ENCODE measurements around the gene BACH1. TPM values are rescaled to one million over a fixed set of nuclear protein-coding genes. Genes with fewer than 3 reads are reported as not detected.

Gene BACH1
- total RNA-seq, 1 experiment from 2014 or later: 47.3 TPM

GRCh38 chr21:29313662-29314408, 15.1 kb downstream of the BACH1 start:
- H3K4me3 ChIP-seq: no peak overlapping the region
- peaks cover 14% of the 10 kb centered on the region for H3K36me3 ChIP-seq
- no peak overlapping the region for H3K27ac ChIP-seq
- H3K9me3 ChIP-seq (replicated peaks): no peaks in the 10 kb centered on the region
- peaks cover 4% of the 10 kb centered on the region; the same call in 1 of the 2 replicates for H3K4me1 ChIP-seq (replicated peaks)
- no peak for DNase-seq (ENCODE audit: low read depth in 1 of 2, low spot score in 2 of 2)
- no peaks in the 10 kb centered on the region for H3K27me3 ChIP-seq (replicated peaks)

- Histone ChIP-seq H3K27me3 (replicated peaks) (no peaks in the 10 kb centered on the region), H3K27ac (no peak overlapping the region), H3K36me3 (peaks cover 14% of the 10 kb centered on the region), H3K4me3 (no peak overlapping the region), H3K4me1 (replicated peaks) (peaks cover 4% of the 10 kb centered on the region; the same call in 1 of the 2 replicates), H3K9me3 (replicated peaks) (no peaks in the 10 kb centered on the region)
- no peak for DNase-seq (ENCODE audit: low read depth in 1 of 2, low spot score in 2 of 2)
Observed at GRCh38 chr21:29315131-29315749, 16.5 kb downstream of the BACH1 start.

GRCh38 chr21:29316029-29316742, 17.5 kb downstream of the BACH1 start:
- peaks cover 11% of the 10 kb centered on the region for H3K36me3 ChIP-seq
- peaks cover 4% of the 10 kb centered on the region; the same call in 1 of the 2 replicates for H3K4me1 ChIP-seq (replicated peaks)
- DNase-seq (ENCODE audit: low read depth in 1 of 2, low spot score in 2 of 2): no peak
- H3K27ac ChIP-seq: no peak overlapping the region
- no peaks in the 10 kb centered on the region for H3K27me3 ChIP-seq (replicated peaks)
- H3K9me3 ChIP-seq (replicated peaks): no peaks in the 10 kb centered on the region
- H3K4me3 ChIP-seq: no peak overlapping the region

- Histone ChIP-seq H3K9me3 (replicated peaks) (no peaks in the 10 kb centered on the region), H3K36me3 (peaks cover 17% of the 10 kb centered on the region), H3K4me3 (no peak overlapping the region), H3K4me1 (replicated peaks) (peaks cover 4% of the 10 kb centered on the region; the same call in 1 of the 2 replicates), H3K27ac (no peak overlapping the region), H3K27me3 (replicated peaks) (no peaks in the 10 kb centered on the region)
- DNase-seq (ENCODE audit: low read depth in 1 of 2, low spot score in 2 of 2): no peak
Observed at GRCh38 chr21:29316806-29317205, 18.1 kb downstream of the BACH1 start.

GRCh38 chr21:29318354-29318753, 19.6 kb downstream of the BACH1 start:
- H3K4me1 ChIP-seq (replicated peaks): peaks cover 4% of the 10 kb centered on the region; the same call in 1 of the 2 replicates
- no peak for DNase-seq (ENCODE audit: low read depth in 1 of 2, low spot score in 2 of 2)
- no peak overlapping the region for H3K27ac ChIP-seq
- H3K4me3 ChIP-seq: no peak overlapping the region
- no peaks in the 10 kb centered on the region for H3K9me3 ChIP-seq (replicated peaks)
- H3K36me3 ChIP-seq: peaks cover 28% of the 10 kb centered on the region
- H3K27me3 ChIP-seq (replicated peaks): no peaks in the 10 kb centered on the region

- H3K4me3 ChIP-seq: no peak overlapping the region
- no peaks in the 10 kb centered on the region for H3K27me3 ChIP-seq (replicated peaks)
Observed at GRCh38 chr21:29320031-29320430, 21.3 kb downstream of the BACH1 start.

GRCh38 chr21:29321217-29321616, 22.5 kb downstream of the BACH1 start:
- Histone ChIP-seq H3K27ac (no peak overlapping the region), H3K36me3 (peaks cover 46% of the 10 kb centered on the region), H3K9me3 (replicated peaks) (no peaks in the 10 kb centered on the region), H3K4me1 (replicated peaks) (no peaks in the 10 kb centered on the region), H3K4me3 (no peak overlapping the region), H3K27me3 (replicated peaks) (no peaks in the 10 kb centered on the region)
- DNase-seq (ENCODE audit: low read depth in 1 of 2, low spot score in 2 of 2): no peak

More at GRCh38 chr21:29320031-29320430, 21.3 kb downstream of the BACH1 start:
- H3K4me1 ChIP-seq (replicated peaks): no peaks in the 10 kb centered on the region
- H3K36me3 ChIP-seq: peaks cover 37% of the 10 kb centered on the region
- no peak overlapping the region for H3K27ac ChIP-seq
- no peaks in the 10 kb centered on the region for H3K9me3 ChIP-seq (replicated peaks)
- DNase-seq (ENCODE audit: low read depth in 1 of 2, low spot score in 2 of 2): no peak

GRCh38 chr21:29321932-29322928, 23.5 kb downstream of the BACH1 start:
- Histone ChIP-seq H3K27me3 (replicated peaks) (no peaks in the 10 kb centered on the region), H3K36me3 (peaks cover 54% of the 10 kb centered on the region), H3K4me3 (no peak overlapping the region), H3K27ac (no peak overlapping the region), H3K9me3 (replicated peaks) (no peaks in the 10 kb centered on the region), H3K4me1 (replicated peaks) (no peaks in the 10 kb centered on the region)
- DNase-seq (ENCODE audit: low read depth in 1 of 2, low spot score in 2 of 2): no peak

- Histone ChIP-seq H3K4me1 (replicated peaks) (no peaks in the 10 kb centered on the region), H3K27ac (no peak overlapping the region)
Observed at GRCh38 chr21:29323189-29323588, 24.5 kb downstream of the BACH1 start.

GRCh38 chr21:29326914-29327554, 28.3 kb downstream of the BACH1 start:
- H3K4me1 ChIP-seq (replicated peaks): peaks cover 8% of the 10 kb centered on the region
- no peak overlapping the region for H3K27ac ChIP-seq
- DNase-seq (ENCODE audit: low read depth in 1 of 2, low spot score in 2 of 2): no peak
- H3K27me3 ChIP-seq (replicated peaks): no peaks in the 10 kb centered on the region
- peaks cover 76% of the 10 kb centered on the region for H3K36me3 ChIP-seq
- H3K9me3 ChIP-seq (replicated peaks): no peaks in the 10 kb centered on the region
- H3K4me3 ChIP-seq: no peak overlapping the region

More at GRCh38 chr21:29323189-29323588, 24.5 kb downstream of the BACH1 start:
- Histone ChIP-seq H3K9me3 (replicated peaks) (no peaks in the 10 kb centered on the region), H3K27me3 (replicated peaks) (no peaks in the 10 kb centered on the region), H3K4me3 (no peak overlapping the region), H3K36me3 (peaks cover 62% of the 10 kb centered on the region)
- DNase-seq (ENCODE audit: low read depth in 1 of 2, low spot score in 2 of 2): no peak

- DNase-seq (ENCODE audit: low read depth in 1 of 2, low spot score in 2 of 2): no peak
- Histone ChIP-seq H3K27me3 (replicated peaks) (no peaks in the 10 kb centered on the region), H3K36me3 (peaks cover 64% of the 10 kb centered on the region), H3K27ac (no peak overlapping the region), H3K9me3 (replicated peaks) (no peaks in the 10 kb centered on the region), H3K4me1 (replicated peaks) (peaks cover 26% of the 10 kb centered on the region), H3K4me3 (no peak overlapping the region)
Observed at GRCh38 chr21:29329406-29329805, 30.7 kb downstream of the BACH1 start.

GRCh38 chr21:29330797-29331196, 32.1 kb downstream of the BACH1 start:
- H3K4me1 ChIP-seq (replicated peaks): peaks cover 40% of the 10 kb centered on the region
- no peak overlapping the region for H3K4me3 ChIP-seq
- DNase-seq (ENCODE audit: low read depth in 1 of 2, low spot score in 2 of 2): no peak
- H3K27ac ChIP-seq: no peak overlapping the region
- H3K36me3 ChIP-seq: peaks cover 63% of the 10 kb centered on the region
- H3K9me3 ChIP-seq (replicated peaks): no peaks in the 10 kb centered on the region
- H3K27me3 ChIP-seq (replicated peaks): no peaks in the 10 kb centered on the region
